Thoracic aorta (tissue), 2 donors: ENCODE data around the gene BSN. TPM values are rescaled to one million over a fixed set of nuclear protein-coding genes. Genes with fewer than 3 reads are reported as not detected.
"Not testable (repeated sequence)": the region's sequence is repeated elsewhere in the genome, so short reads cannot be mapped to it uniquely, and the experiment has no call there.

ENCODE experiments used
- ATAC-seq: fragments of 150-250 bp; one replicate; pipeline ENCODE4 v1.8.0; 2017; ENCODE audit warnings: low read depth; ENCODE audit not compliant: insufficient number of reproducible peaks, low FRiP score
- DNase-seq: peaks from one replicate; pipeline ENCODE4 v3.0.0-alpha.2; 2020; ENCODE audit warnings: low spot score
- H3K27ac ChIP-seq, 2 donors: fragments of 200-600 bp; sonication (generic); 1 replicate in 1 of 2; 2 replicates in 1 of 2; pipeline ENCODE4 v1.5.1; 2016; ENCODE audit warnings: mild to moderate bottlenecking in 2 of 2, moderate library complexity in 2 of 2
- H3K27me3 ChIP-seq: fragments of 200-600 bp; sonication (generic); replicated peaks from 2 replicates; pipeline ENCODE4 v1.6.0; 2016; ENCODE audit warnings: mild to moderate bottlenecking; ENCODE audit not compliant: insufficient read depth
- H3K36me3 ChIP-seq: fragments of 200-600 bp; sonication (generic); one replicate; pipeline ENCODE4 v1.5.1; 2016
- H3K4me1 ChIP-seq, 2 donors: fragments of 200-600 bp; sonication (generic); 1 replicate in 1 of 2; 2 replicates in 1 of 2; pipeline versions ENCODE4 v1.5.1 to v1.6.0; 2016; ENCODE audit warnings: low read depth in 2 of 2, mild to moderate bottlenecking in 1 of 2; ENCODE audit not compliant: control insufficient read depth in 1 of 2
- H3K4me3 ChIP-seq: fragments of 200-600 bp; sonication (generic); 2 replicates; pipeline ENCODE4 v1.5.1; 2016; ENCODE audit warnings: mild to moderate bottlenecking
- H3K9me3 ChIP-seq: fragments of 200-600 bp; sonication (generic); 2 replicates; pipeline ENCODE4 v1.5.1; 2016
- total RNA-seq, 2 donors: library from RNA; depleted of rRNA; stranded (reverse); fragments of >200 nt; gene quantifications; one replicate each; pipeline versions ENCODE4 v1.1.0 to v1.2.3, GENCODE V29; 2016
- TF ChIP-seq, protein P1 (sequence below): fragments of 200-600 bp; sonication (generic); IDR thresholded peaks from one replicate; pipeline ENCODE4 v1.5.1; 2019; ENCODE audit warnings: antibody characterized with exemption

BSN gene
- total RNA-seq, 2 donors from 2014 or later = 0.27 to 0.35 TPM

DNA sequence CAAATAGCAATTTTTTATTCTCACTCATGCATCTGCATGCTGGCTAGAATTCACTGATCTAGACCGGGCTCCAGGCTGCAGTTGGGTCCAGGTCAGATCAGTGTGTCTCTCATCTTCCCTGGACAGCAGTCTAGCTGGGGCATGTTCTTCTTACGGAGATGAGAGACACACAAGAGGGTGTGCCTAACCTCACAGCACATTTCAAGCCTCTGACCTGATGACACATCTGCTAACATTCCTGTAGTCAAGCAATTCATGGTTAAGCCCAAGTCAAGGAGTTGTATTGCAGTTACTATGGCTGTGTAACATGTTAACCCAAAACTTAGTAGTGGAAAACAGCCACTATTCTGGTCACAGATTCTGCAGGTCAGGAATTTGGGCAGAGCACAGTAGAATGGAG lies 13.1 kb downstream of the BSN start:
- TF ChIP-seq, protein P1, sequence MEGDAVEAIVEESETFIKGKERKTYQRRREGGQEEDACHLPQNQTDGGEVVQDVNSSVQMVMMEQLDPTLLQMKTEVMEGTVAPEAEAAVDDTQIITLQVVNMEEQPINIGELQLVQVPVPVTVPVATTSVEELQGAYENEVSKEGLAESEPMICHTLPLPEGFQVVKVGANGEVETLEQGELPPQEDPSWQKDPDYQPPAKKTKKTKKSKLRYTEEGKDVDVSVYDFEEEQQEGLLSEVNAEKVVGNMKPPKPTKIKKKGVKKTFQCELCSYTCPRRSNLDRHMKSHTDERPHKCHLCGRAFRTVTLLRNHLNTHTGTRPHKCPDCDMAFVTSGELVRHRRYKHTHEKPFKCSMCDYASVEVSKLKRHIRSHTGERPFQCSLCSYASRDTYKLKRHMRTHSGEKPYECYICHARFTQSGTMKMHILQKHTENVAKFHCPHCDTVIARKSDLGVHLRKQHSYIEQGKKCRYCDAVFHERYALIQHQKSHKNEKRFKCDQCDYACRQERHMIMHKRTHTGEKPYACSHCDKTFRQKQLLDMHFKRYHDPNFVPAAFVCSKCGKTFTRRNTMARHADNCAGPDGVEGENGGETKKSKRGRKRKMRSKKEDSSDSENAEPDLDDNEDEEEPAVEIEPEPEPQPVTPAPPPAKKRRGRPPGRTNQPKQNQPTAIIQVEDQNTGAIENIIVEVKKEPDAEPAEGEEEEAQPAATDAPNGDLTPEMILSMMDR = no peak
- no peak overlapping the region for H3K4me3 ChIP-seq
- no peak for DNase-seq

DNA sequence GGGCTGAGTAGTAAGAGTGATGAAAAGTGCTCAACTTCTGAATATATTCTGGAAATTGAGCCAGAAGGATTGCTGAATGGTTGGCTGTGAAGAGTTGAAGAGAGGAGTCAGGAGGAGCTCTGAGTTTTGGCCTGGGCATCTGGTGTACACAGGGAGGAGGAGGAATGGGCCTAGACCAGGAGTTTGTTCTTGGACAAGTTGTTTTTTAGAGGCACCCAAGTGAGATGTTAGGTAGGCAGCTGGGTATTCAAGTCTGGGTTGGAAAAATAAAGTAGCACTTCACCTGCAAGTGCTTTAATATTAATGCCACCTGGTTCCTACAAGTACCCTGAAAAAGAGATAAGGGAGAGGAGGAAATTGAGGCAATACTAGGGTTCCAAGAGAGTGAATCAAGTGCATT lies 14.7 kb downstream of the BSN start:
- Histone ChIP-seq H3K4me1 (no peaks in the 10 kb centered on the region), H3K4me3 (no peak overlapping the region), H3K9me3 (no peaks in the 10 kb centered on the region), H3K27me3 (no peaks in the 10 kb centered on the region), H3K27ac (no peak overlapping the region), H3K36me3 (no peaks in the 10 kb centered on the region)
- DNase-seq (no peak), ATAC-seq (no peak)
- TF ChIP-seq, protein P1 = no peak

More for the DNA sequence above, 13.1 kb downstream of the BSN start:
- H3K9me3 ChIP-seq = no peaks in the 10 kb centered on the region
- H3K27me3 ChIP-seq = no peaks in the 10 kb centered on the region
- no peak overlapping the region for H3K27ac ChIP-seq
- H3K4me1 ChIP-seq = no peaks in the 10 kb centered on the region
- H3K36me3 ChIP-seq = no peaks in the 10 kb centered on the region
- ATAC-seq = no peak

DNA sequence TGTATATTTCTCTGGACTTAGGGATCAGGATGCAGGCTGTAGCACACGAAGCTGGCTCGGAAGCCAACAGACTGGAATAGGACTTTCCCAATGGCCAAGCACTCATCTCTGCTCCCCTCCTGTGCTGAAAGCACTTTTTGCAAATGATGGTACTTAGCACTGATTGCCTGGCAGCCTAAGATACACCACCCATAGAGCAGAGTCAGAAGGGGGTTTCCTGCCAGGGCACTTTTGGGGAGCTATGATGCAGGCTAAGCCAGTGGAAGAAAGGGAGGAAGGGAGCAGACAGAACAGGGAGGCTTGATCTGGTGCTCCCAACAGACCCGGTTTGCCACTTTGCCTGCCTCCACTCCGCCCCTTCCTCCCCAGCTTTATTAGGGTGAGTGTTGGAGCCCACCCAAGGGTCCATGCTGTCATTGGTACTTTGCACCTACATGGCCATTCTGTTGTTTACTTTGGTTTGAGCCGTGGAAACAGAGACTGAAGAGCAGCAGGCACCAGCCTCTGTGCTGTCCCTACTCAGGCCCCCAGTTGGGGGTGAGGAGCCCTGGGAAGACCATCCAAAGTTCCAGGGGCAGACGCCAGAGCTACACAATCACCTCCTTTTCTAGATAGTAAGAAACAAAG lies 15.9 kb downstream of the BSN start:
- no peaks in the 10 kb centered on the region for H3K9me3 ChIP-seq
- DNase-seq = no peak
- ATAC-seq = no peak
- TF ChIP-seq, protein P1 = no peak
- no peak overlapping the region for H3K27ac ChIP-seq
- no peaks in the 10 kb centered on the region for H3K36me3 ChIP-seq
- H3K4me1 ChIP-seq = no peaks in the 10 kb centered on the region
- no peak overlapping the region for H3K4me3 ChIP-seq
- no peaks in the 10 kb centered on the region for H3K27me3 ChIP-seq

DNA sequence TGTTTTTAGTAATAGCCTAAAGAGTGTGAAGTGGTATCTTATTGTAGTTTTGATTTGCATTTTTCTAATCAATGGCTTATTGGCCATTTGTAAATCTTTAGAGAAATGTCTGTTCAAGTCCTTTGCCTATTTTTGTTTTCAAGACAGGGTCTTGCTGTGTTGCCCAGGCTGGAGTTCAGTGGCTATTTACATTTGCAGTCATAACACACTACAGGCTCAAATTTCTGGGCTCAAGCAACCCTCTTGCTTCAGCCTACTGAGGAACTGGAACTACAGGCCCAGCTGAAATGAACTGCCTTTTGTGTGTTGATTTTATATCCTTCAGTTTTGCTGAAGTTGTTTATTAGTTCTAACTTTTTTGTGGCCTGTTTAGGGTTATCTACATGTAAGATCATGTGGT lies 27.9 kb downstream of the BSN start:
- H3K36me3 ChIP-seq = no peaks in the 10 kb centered on the region
- H3K27ac ChIP-seq = no peak overlapping the region
- no peaks in the 10 kb centered on the region for H3K9me3 ChIP-seq
- H3K27me3 ChIP-seq = no peaks in the 10 kb centered on the region
- DNase-seq (no peak), ATAC-seq (no peak)
- no peaks in the 10 kb centered on the region for H3K4me1 ChIP-seq
- TF ChIP-seq, protein P1 = no peak
- no peak overlapping the region for H3K4me3 ChIP-seq

DNA sequence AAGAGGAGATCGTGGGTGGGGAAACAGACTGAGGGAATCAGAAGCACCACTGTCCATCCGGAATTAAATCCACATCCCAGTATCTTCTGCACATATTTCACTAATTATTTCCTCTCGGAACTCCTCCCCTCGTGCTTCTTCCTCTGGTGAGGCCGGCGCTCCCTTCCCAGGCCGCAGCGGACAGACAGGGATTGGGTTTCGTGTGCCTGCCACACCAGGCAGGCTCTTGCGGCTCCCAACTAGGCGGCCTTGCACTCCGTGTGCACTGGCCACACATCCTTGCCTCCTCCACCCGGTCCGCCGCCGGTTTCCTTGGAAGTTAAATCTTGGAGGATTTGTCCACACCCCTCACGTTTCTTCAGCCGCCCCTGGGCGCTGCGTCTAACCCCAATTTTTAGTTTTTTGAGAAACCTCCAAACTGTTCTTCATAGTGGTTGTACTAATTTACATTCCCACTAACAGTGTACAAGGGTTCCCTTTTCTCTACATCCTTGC lies 31.0 kb downstream of the BSN start:
- not testable (repeated sequence) for ATAC-seq

DNA sequence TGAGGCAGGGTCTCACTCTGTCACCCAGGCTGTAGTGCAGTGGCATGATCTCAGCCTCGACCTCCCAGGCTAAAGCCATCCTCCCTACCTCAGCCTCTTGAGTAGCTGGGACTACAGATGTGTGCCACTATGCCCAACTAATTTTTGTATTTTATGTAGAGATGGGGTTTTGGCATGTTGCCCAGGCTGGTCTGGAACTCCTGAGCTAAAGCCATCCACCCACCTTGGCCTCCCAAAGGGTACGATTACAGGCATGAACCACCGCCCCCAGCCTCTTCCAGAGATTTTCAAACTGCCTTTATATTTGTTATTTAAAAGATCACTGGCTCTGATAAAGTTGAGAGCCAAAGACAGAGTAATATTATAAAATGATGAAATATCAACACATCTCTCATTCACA lies 37.3 kb downstream of the BSN start:
- no peak overlapping the region for H3K4me3 ChIP-seq
- no peaks in the 10 kb centered on the region for H3K36me3 ChIP-seq
- H3K27ac ChIP-seq = no peak overlapping the region
- DNase-seq = no peak
- TF ChIP-seq, protein P1 = no peak
- no peaks in the 10 kb centered on the region for H3K27me3 ChIP-seq
- no peaks in the 10 kb centered on the region for H3K9me3 ChIP-seq
- ATAC-seq = no peak
- H3K4me1 ChIP-seq = no peaks in the 10 kb centered on the region

More for the DNA sequence above, 31.0 kb downstream of the BSN start:
- not testable (repeated sequence) for H3K9me3 ChIP-seq, H3K4me3 ChIP-seq, H3K27me3 ChIP-seq, H3K4me1 ChIP-seq, H3K27ac ChIP-seq, DNase-seq, H3K36me3 ChIP-seq
